LNCAP (cell line): ENCODE results near the gene SPACA9.

ENCODE experiments used
- TF ChIP-seq, protein P1 (sequence below): fragments of 450-650 bp; IDR thresholded peaks from 2 replicates; pipeline ENCODE4 v1.5.1; 2017; ENCODE audit warnings: mild to moderate bottlenecking

Gene SPACA9

DNA sequence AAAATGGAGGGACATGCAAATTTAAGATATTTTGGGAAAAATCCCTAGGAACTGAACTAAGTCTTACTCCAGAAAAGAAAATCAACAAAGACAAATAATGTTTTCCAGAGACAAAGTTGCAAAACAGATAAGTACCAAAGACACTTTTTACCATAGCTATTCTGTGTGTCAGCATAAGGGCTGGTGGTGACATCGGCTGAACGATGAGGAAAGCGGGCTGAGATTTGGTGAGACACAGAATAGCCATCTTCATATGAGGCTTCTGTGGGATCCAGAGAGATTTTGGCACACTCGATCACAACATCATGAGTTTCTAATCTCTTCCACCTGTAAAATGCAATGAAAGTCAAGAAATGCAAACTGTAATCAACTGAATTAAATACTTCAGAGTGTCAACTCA is 33.4 kb downstream of the SPACA9 start:
- TF ChIP-seq, protein P1, sequence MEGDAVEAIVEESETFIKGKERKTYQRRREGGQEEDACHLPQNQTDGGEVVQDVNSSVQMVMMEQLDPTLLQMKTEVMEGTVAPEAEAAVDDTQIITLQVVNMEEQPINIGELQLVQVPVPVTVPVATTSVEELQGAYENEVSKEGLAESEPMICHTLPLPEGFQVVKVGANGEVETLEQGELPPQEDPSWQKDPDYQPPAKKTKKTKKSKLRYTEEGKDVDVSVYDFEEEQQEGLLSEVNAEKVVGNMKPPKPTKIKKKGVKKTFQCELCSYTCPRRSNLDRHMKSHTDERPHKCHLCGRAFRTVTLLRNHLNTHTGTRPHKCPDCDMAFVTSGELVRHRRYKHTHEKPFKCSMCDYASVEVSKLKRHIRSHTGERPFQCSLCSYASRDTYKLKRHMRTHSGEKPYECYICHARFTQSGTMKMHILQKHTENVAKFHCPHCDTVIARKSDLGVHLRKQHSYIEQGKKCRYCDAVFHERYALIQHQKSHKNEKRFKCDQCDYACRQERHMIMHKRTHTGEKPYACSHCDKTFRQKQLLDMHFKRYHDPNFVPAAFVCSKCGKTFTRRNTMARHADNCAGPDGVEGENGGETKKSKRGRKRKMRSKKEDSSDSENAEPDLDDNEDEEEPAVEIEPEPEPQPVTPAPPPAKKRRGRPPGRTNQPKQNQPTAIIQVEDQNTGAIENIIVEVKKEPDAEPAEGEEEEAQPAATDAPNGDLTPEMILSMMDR, result no peak

DNA sequence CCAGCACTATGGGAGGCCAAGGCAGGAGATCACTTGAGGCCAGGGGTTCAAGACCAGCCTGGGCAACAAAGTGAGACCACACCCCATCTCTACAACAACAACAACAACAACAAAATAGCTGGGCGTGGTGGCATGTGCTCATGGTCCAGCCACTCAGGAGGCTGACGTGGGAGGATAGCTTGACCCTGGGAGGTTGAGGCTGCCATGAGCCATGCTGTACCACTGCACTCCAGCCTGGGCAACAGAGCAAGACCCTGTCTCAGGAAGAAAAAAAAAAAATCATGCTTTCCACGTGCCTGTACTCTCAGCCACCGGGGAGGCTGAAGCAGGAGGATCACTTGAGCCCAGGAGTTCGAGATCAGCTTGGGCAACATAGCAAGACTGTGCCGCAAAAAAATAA is 36.2 kb downstream of the SPACA9 start:
- TF ChIP-seq, protein P1, result no peak

DNA sequence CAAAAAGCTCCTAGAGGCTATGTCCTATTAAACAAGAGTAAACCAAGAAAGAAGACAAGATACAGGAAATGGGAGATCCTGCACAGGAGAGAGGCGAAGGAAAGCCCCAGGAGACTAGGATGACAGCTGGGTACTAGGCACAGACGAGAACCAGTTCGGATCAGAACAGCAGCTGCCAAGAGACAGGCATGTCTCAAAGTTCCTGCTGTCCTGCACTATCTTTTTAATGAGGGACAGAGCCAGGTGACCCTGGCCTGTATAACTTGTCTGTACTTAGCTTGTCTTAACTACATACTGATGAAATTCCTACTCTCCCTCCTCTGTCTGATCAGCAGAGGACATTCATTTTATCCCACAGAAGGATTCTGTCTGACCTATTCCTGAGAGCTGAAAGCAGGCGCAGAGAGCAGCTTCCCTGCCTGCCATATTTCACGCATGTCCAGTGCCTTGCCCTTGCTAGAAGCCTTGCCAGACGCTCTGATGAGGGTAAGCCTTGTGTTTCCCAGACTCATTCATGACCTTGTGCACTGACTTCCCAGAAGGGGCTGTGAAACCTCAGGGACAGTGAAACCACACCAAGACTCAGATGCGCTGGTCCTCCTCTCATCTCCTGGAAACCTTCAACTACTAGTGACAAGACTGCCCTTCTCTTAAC is 41.0 kb downstream of the SPACA9 start:
- TF ChIP-seq, protein P1, result no peak

DNA sequence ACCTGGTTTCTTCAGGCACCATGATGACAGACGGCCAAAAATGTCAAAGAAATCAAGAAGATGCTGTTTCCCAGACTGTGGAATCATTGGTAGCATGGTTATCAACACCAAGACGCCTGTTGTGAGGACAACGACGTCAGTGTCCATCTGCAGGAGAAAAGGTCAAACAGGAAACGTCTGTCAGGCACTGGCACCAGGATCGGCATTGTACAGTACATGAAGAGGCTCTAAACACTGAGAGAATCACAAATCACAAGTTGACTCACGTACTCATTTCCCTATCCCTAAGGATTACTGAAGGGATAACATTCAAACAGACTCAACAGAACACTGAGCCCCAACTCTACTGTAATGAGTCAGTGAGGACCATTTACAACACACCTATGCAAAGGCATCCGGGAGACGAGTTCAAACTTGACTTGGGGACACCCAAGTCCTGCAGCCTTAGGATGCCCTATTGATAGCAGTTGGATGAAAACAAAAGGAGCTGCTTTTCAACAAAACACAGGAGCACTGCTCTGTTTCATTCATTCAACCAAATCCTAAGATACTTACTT is 44.7 kb downstream of the SPACA9 start:
- TF ChIP-seq, protein P1, result no peak

DNA sequence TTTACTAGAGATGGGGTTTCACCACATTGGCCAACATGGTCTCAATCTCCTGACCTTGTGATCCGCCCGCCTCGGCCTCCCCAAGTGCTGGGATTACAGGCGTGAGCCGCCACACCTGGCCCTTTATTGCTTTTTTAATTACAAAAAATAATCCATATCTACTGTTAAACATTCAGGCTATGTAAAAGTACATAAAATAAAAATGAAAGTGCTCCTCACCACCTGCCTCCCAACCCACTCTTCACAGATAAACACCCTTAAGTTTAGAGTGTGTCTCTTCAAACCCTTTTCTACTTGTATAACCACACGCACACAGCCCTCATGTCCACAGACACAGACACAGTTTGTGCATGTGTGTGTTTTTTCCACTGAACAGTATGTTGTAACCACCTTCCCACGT is 49.0 kb downstream of the SPACA9 start:
- TF ChIP-seq, protein P1, result no peak

DNA sequence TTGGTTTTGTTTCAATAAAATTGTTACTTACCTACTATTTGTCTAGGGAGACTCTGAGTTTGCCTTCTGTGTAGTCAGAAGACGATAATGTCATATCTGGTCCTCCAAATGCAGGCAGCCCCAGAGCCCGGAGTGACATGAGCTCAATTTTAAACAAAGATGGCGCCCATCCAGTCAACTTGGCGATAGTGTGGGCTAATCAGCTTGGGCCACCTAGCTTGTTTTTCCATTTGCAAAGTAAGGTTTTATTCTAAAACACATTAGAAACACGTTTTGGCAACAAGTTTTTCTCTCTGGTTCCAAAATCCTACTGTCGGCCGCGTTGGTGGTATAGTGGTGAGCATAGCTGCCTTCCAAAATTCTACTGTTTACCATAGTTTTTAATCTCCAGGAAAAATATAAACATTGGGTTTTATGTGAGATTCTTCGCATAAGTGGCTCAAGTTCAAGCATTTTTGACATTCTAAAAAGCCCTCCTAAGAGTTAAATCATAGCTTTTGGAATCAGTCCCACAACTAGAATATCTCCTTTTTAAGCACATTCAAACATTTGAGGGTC is 52.6 kb downstream of the SPACA9 start:
- TF ChIP-seq, protein P1, result no peak

DNA sequence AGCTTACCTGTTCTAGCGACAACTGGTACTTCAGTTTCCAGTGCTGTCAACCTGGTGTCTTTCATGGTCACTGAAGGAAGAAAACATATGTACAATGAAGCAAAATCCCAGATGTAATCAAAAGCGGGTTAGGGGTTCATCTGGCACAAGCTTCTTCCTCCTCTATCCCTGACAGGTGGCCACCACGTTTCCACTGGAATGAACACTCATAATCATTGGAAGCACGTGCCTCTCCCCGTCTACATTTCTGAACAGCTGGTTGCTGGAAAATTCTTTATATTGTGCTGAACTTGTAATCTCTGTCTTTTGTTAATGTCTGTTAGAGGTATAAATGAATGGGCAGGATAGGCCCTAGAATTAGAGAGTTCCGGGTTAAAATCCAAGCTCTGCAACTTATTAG is 56.3 kb downstream of the SPACA9 start:
- TF ChIP-seq, protein P1, result no peak
